GM21717 (cell line): ENCODE results near the gene CALML3.
"Not testable (repeated sequence)": the region's sequence is repeated elsewhere in the genome, so short reads cannot be mapped to it uniquely, and the experiment has no call there.

ENCODE experiments used
- ATAC-seq: cut with Tn5 transposase; IDR thresholded peaks from one replicate; pipeline ENCODE4 v1.9.1; 2021; ENCODE audit warnings: mild to moderate bottlenecking, moderate library complexity; ENCODE audit not compliant: unreplicated experiment

CALML3 gene

GRCh38 chr10:5524641-5525560 lies at the start of gene CALML3:
CALML3 (plus strand) TSS chr10:5524961; CDS start chr10:5525086, 125 bp downstream.
- ATAC-seq, result no peak

- ATAC-seq, result not testable (repeated sequence)
Observed at GRCh38 chr10:5475088-5475487, 49.7 kb upstream of the CALML3 start.

GRCh38 chr10:5475974-5476807 lies 48.6 kb upstream of the CALML3 start:
- ATAC-seq, result not testable (repeated sequence)

DNA sequence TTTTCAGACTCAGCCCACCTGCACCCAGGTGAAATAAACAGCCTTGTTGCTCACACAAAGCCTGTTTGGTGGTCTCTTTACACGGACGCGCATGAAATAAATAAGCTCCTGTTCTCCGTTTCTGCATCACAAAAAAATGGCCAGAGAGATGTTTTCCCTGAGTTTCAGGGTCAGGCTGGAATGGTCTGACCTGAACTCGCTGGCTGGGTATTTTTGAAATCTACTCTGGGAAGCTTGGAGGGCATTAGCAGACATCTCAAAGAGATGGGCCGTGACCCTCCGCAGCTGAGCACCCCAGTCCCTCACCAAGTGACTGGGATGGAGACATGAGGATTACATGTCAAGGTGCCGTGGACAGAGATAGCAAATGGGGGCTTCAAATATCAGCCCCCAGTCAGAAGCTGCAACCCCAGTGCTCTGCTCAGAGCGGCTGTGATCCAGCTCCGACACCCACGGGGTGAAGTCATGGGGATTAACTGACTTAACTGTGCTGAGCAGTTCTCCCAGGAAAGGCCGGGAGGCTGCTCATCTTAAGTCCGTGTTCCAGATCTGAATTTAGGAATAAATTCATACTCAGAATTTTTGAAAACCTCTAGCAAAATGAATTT lies 47.7 kb upstream of the CALML3 start:
- no peak for ATAC-seq

DNA sequence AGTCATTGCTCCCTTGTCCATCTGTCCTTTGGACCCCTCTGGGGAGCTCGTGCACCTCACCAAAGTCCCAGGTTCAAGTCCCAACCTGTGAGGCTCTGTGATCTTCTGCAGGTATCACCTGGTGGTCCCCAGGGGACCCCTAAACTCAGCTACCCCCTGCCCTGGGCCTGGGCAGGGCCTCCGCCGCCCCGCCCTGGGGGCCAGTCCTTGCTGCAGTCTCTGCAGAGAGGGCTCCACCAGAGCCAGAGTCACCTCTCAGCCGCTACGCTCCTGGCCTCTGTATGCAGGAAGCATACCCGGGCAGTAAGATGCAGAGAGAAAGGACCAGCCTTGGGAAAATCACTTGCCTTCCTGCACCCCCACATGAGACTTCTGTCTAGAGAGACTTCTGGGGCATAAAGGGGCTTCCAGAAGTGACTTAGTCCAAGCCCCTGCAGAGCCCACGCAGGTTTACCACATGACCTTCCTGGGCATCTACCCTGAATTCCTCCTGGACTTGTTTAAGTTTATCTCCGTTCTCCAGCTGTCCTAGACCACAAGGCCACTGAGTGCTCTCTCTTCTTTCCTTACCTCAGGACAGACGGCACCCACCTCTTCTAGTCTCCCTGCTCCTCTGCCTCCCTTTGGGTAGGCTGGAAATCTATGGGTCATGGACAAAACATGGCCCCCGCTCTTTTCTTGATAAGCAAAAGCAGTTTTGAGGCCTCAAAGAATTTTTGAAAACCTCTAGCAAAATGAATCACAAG lies 46.6 kb upstream of the CALML3 start:
- ATAC-seq, result no peak

DNA sequence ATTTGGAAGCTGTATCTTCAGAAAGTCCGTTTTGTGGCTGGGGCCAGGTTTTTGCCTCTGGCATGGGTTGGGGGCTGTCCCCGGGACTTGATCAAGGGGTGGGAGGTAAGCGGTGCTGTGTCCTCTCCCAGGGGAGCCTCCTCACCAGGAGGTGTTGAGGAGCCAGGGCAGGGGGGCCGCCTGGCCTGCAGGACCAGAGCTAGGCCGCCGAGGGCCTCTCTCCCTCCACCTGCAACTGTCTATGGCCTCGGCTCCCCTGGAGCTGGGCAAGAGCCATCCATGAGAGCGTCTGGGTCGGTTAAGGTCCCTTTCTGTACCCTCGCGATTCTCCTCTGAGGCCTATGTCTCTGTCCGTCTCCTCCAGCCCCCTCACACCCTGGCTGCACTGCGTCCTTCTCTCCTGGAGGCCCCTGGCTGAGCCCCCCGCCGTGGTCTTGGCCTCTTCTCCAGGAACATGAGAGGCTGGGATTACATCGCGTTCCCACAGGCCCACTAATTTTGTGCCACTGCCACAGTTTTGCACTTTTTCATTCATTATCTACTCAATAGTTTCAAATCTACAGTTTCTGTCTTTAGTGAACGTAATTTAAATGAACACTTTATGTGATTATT lies 46.0 kb upstream of the CALML3 start:
- ATAC-seq, result no peak

GRCh38 chr10:5479481-5480161 lies 45.1 kb upstream of the CALML3 start:
- no peak for ATAC-seq

GRCh38 chr10:5480162-5480941 lies 44.4 kb upstream of the CALML3 start:
- no peak for ATAC-seq

- no peak for ATAC-seq
Observed at GRCh38 chr10:5481121-5481520, 43.6 kb upstream of the CALML3 start.

DNA sequence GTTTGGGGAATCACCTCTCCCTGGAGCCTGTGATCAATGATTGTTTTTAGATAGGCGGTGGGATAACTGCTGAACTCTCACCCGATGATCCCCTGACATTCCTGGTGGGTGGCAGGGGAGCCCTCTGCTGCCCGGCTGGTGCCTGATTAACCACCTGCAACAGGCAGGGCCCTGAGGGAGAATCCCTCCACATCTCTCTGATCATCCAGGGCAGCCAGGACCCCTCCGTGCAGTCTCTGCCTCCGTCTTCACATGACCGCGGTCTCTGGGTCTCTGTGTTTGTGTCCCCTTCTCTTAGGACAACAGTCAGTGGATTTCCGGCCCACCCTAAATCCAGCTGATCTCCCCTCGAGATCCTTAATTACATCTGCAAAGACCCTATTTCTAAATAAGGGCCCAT lies 42.7 kb upstream of the CALML3 start:
- ATAC-seq, result no peak

DNA sequence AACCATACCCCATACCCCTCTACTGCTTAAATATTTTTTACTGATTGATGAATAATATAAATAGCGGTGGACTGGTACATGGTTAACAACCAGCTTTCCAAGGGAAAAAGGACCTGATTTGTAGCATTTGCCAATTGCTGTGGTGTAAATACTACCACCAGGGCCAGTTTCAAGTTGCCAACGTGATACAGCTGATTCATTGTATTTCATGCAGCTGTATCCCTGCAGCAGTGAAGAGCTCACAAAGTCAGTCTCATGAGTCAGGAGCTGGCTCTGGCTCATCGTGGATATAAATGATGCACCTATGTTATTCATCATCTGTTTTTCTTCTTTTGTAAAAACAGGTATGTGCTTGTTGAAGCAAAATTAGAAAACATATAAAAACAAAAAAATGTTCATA lies 40.6 kb upstream of the CALML3 start:
- ATAC-seq, result no peak

DNA sequence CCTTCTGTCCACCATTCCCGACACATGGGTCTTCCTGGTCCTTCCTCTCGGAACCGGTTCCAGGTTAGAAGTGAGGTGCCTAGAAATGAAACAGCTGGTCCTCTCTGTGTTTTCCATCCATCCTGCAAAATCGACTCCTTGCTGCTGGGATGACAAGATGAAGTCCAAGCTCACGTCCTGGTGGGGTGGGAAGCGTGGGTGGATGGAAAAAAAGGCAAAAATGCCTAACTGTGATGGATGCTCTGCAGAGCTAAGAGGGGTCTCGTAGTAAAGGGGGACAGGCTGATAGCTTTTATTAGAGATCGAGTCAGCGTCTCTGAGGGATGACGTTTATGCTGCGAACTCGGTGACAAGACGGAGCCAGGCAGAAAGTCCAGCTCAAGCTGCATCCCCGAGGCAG lies 39.5 kb upstream of the CALML3 start:
- ATAC-seq, result no peak

DNA sequence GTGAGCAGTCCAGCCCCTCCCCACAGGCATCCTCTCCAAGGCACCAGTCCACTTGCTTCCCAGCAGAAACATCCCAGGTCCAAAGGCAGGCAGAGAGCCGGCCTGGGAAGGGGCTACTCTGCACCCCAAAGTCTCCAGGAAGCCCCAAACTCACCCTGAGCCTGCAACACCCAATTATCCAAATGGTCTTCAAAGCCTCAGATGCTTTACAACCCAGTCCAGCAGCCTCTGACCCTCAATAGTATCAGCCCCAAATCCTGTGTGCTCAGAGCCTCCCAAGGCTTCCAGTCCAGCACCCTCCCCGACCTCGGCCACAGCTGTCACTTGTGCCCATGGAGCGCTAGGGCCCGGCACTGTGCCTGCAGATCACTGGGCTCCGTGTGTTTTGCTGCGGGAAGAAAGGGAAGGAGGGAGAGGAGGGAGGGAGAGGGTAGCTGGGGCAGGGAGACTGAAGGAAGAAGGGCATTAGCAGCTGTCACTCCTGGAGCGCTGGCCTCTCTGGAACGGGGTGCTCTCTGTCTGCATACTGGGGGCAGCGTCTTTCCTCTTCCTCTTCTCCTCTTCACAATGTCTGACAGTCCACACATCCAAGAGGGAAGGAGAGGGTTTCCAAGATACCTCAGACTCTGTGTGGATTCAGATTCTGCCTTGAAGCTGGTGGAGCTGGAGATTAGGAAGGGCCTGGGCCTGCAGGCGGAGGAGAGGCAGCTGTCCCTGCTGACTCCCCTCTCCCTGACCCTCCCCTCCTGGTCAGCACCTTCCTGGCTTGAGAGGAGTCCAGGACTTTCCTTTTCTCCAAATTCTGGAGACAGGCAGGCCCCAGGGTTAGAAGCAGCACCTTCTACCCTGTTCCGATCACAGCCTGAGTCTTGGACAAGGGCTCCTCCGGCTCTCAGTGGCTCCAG lies 38.6 kb upstream of the CALML3 start:
- ATAC-seq, result no peak

DNA sequence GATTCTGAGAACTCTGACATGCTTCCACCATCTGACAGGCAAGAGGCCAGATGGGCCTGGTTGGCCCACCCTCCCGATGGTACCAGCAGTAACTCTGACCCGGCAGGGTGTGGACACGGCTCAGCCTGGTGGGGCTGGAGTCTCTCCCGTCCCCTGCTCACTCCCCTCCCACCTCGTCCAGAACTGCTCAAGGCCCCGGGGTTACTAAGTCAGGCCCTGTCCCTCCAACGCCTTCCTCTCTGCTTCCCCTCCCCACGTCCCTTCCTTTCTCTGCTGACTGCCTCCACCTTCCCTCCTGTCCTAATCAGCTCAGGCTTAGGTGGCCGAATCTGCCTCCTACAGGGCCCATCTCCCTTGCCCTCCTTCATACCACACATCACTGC lies 37.9 kb upstream of the CALML3 start:
- no peak for ATAC-seq

- no peak for ATAC-seq
Observed at GRCh38 chr10:5488272-5489161, 36.2 kb upstream of the CALML3 start.

- no peak for ATAC-seq
Observed at GRCh38 chr10:5490032-5490431, 34.7 kb upstream of the CALML3 start.
